WTC11 (cell line): ENCODE results near the gene CLEC3A. TPM values are rescaled to one million over a fixed set of nuclear protein-coding genes. Genes with fewer than 3 reads are reported as not detected.

Experiments used
- ATAC-seq: fragments of 200-7000 bp; cut with Tn5 transposase; 2 replicates; pipeline ENCODE4 v1.10.0; 2021; ENCODE audit warnings: mild to moderate bottlenecking, moderate library complexity
- CTCF ChIA-PET: fragments of 300-600 bp; sonication (Branson Sonifier 250); formaldehyde crosslinking; loops from one replicate; lab custom pipeline; 2021; ENCODE audit warnings: antibody characterized with exemption; lab: Charles Lee
- POLR2A ChIA-PET: fragments of 350-600 bp; sonication (Branson Sonifier 250); formaldehyde crosslinking; loops from one replicate; lab custom pipeline; 2021; ENCODE audit warnings: antibody characterized with exemption; lab: Charles Lee
- DNase-seq: peaks from one replicate; pipeline ENCODE4 v3.0.0; 2021; ENCODE audit warnings: low spot score
- H3K27ac Mint-ChIP-seq: 2 replicates; pipeline ENCODE4 v1.8.0; 2021; ENCODE audit warnings: mixed read lengths
- H3K27me3 Mint-ChIP-seq: 2 replicates; pipeline ENCODE4 v1.8.0; 2021; ENCODE audit warnings: low read depth, mild to moderate bottlenecking, moderate library complexity, mixed read lengths
- H3K36me3 Mint-ChIP-seq: 2 replicates; pipeline ENCODE4 v1.8.0; 2021; ENCODE audit warnings: mixed read lengths
- H3K4me1 Mint-ChIP-seq: 2 replicates; pipeline ENCODE4 v1.8.0; 2022; ENCODE audit warnings: mixed read lengths
- H3K4me3 Mint-ChIP-seq: 2 replicates; pipeline ENCODE4 v1.8.0; 2021; ENCODE audit warnings: mild to moderate bottlenecking, moderate library complexity, mixed read lengths
- H3K9me3 Mint-ChIP-seq: 2 replicates; pipeline ENCODE4 v1.8.0; 2021; ENCODE audit warnings: mixed read lengths
- FOXP1 ChIP-seq: sonication (generic); formaldehyde crosslinking; IDR thresholded peaks from 2 replicates; pipeline ENCODE4 v1.8.0; 2022; ENCODE audit warnings: missing genetic modification reagents, mild to moderate bottlenecking, moderate library complexity, borderline replicate concordance
- GRHL2 ChIP-seq: fragments of 250-450 bp; sonication (Bioruptor Pico); IDR thresholded peaks from 2 replicates; pipeline ENCODE4 v1.8.0; 2022; ENCODE audit warnings: mild to moderate bottlenecking, moderate library complexity; ENCODE audit not compliant: insufficient replicate concordance, severe bottlenecking
- NFYB ChIP-seq: sonication (generic); formaldehyde crosslinking; conservative IDR thresholded peaks from 2 replicates; pipeline ENCODE4 v1.8.0; 2022; ENCODE audit warnings: low read depth, missing genetic modification reagents
- NR3C1 ChIP-seq: sonication (generic); formaldehyde crosslinking; conservative IDR thresholded peaks from 2 replicates; pipeline ENCODE4 v1.8.1; 2023; ENCODE audit warnings: low read depth, mild to moderate bottlenecking, missing genetic modification reagents
- PRRX2 ChIP-seq: fragments of 250-450 bp; sonication (Bioruptor Pico); IDR thresholded peaks from 2 replicates; pipeline ENCODE4 v1.8.0; 2021; ENCODE audit warnings: mild to moderate bottlenecking
- ZNF263 ChIP-seq: sonication (generic); formaldehyde crosslinking; IDR thresholded peaks from 2 replicates; pipeline ENCODE4 v1.8.1; 2022; ENCODE audit warnings: low read depth, mild to moderate bottlenecking, moderate library complexity, missing genetic modification reagents
- total RNA-seq: library from RNA; stranded (reverse); gene quantifications from 3 replicates; pipeline ENCODE4 v1.2.3, GENCODE V29; 2021
- TF ChIP-seq, protein P1 (sequence below): sonication (generic); formaldehyde crosslinking; IDR thresholded peaks from 2 replicates; pipeline ENCODE4 v1.8.1; 2022; ENCODE audit warnings: low read depth, missing genetic modification reagents, borderline replicate concordance
- TF ChIP-seq, protein P2 (sequence below): sonication (generic); formaldehyde crosslinking; IDR thresholded peaks from 2 replicates; pipeline ENCODE4 v1.8.0; 2023; ENCODE audit warnings: missing genetic modification reagents, mild to moderate bottlenecking, borderline replicate concordance
- TF ChIP-seq, protein P3 (sequence below): sonication (generic); formaldehyde crosslinking; IDR thresholded peaks from 2 replicates; pipeline ENCODE4 v1.8.1; 2022; ENCODE audit warnings: mild to moderate bottlenecking, moderate library complexity, missing genetic modification reagents
- TF ChIP-seq, protein P4 (sequence below): sonication (generic); formaldehyde crosslinking; IDR thresholded peaks from 2 replicates; pipeline ENCODE4 v1.8.1; 2023; ENCODE audit warnings: mild to moderate bottlenecking, missing genetic modification reagents, moderate library complexity
- TF ChIP-seq, protein P5 (sequence below): sonication (generic); formaldehyde crosslinking; IDR thresholded peaks from 2 replicates; pipeline ENCODE4 v1.8.1; 2022; ENCODE audit warnings: mild to moderate bottlenecking, missing genetic modification reagents, moderate library complexity, borderline replicate concordance
- TF ChIP-seq, protein P6 (sequence below): fragments of 200-600 bp; IDR thresholded peaks from 2 replicates; pipeline ENCODE4 v1.8.0; 2022; ENCODE audit warnings: antibody characterized with exemption
- TF ChIP-seq, protein P7 (sequence below): sonication (generic); formaldehyde crosslinking; IDR thresholded peaks from 2 replicates; pipeline ENCODE4 v1.8.1; 2022; ENCODE audit warnings: missing genetic modification reagents, borderline replicate concordance
- TF ChIP-seq, protein P8 (sequence below): sonication (generic); formaldehyde crosslinking; IDR thresholded peaks from 2 replicates; pipeline ENCODE4 v1.8.0; 2022; ENCODE audit warnings: mild to moderate bottlenecking, missing genetic modification reagents
- TF ChIP-seq, protein P9 (sequence below): sonication (generic); formaldehyde crosslinking; IDR thresholded peaks from 2 replicates; pipeline ENCODE4 v1.8.1; 2023; ENCODE audit warnings: mild to moderate bottlenecking, moderate library complexity, missing genetic modification reagents
- TF ChIP-seq, protein P10 (sequence below): sonication (generic); formaldehyde crosslinking; IDR thresholded peaks from 2 replicates; pipeline ENCODE4 v1.8.1; 2023; ENCODE audit warnings: mild to moderate bottlenecking, missing genetic modification reagents, moderate library complexity

Gene CLEC3A
- total RNA-seq, 1 experiment from 2014 or later: not detected

DNA sequence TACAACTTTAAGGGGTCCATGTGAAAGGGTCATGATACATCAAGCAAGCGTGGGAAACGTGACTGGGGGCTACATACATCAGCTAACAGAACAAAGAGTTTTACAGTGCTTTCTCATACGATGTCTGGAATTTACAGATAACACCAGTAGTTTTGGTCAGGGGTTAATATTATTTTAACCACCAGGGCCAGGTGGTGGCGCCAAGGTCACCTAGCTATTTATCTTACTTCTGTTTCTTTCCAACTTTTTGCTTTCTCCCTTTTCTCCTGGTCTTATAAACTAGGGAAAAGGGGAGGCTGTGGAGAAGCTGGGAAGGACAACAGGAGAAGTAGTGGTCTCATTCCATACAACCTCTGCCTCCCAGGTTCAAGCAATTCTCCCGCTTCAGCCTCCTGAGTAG is 37.9 kb downstream of the CLEC3A start:
- ChIA-PET POLR2A (no interaction called here), CTCF (interaction anchor here (1.0 to 1.2 kb wide), 2 partner anchors 15 to 93 kb away, joined by 3 to 5 read pairs; no protein-coding TSS in a partner anchor)
- TF ChIP-seq, protein P1, sequence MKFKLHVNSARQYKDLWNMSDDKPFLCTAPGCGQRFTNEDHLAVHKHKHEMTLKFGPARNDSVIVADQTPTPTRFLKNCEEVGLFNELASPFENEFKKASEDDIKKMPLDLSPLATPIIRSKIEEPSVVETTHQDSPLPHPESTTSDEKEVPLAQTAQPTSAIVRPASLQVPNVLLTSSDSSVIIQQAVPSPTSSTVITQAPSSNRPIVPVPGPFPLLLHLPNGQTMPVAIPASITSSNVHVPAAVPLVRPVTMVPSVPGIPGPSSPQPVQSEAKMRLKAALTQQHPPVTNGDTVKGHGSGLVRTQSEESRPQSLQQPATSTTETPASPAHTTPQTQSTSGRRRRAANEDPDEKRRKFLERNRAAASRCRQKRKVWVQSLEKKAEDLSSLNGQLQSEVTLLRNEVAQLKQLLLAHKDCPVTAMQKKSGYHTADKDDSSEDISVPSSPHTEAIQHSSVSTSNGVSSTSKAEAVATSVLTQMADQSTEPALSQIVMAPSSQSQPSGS (CRISPR knock-in tag): no peak
- TF ChIP-seq, protein P2, sequence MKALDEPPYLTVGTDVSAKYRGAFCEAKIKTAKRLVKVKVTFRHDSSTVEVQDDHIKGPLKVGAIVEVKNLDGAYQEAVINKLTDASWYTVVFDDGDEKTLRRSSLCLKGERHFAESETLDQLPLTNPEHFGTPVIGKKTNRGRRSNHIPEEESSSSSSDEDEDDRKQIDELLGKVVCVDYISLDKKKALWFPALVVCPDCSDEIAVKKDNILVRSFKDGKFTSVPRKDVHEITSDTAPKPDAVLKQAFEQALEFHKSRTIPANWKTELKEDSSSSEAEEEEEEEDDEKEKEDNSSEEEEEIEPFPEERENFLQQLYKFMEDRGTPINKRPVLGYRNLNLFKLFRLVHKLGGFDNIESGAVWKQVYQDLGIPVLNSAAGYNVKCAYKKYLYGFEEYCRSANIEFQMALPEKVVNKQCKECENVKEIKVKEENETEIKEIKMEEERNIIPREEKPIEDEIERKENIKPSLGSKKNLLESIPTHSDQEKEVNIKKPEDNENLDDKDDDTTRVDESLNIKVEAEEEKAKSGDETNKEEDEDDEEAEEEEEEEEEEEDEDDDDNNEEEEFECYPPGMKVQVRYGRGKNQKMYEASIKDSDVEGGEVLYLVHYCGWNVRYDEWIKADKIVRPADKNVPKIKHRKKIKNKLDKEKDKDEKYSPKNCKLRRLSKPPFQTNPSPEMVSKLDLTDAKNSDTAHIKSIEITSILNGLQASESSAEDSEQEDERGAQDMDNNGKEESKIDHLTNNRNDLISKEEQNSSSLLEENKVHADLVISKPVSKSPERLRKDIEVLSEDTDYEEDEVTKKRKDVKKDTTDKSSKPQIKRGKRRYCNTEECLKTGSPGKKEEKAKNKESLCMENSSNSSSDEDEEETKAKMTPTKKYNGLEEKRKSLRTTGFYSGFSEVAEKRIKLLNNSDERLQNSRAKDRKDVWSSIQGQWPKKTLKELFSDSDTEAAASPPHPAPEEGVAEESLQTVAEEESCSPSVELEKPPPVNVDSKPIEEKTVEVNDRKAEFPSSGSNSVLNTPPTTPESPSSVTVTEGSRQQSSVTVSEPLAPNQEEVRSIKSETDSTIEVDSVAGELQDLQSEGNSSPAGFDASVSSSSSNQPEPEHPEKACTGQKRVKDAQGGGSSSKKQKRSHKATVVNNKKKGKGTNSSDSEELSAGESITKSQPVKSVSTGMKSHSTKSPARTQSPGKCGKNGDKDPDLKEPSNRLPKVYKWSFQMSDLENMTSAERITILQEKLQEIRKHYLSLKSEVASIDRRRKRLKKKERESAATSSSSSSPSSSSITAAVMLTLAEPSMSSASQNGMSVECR (CRISPR knock-in tag): no peak
- TF ChIP-seq, protein P3, sequence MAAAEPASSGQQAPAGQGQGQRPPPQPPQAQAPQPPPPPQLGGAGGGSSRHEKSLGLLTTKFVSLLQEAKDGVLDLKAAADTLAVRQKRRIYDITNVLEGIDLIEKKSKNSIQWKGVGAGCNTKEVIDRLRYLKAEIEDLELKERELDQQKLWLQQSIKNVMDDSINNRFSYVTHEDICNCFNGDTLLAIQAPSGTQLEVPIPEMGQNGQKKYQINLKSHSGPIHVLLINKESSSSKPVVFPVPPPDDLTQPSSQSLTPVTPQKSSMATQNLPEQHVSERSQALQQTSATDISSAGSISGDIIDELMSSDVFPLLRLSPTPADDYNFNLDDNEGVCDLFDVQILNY (CRISPR knock-in tag): no peak
- no peak for TF ChIP-seq NFYB (CRISPR knock-in tag)
- no peak for TF ChIP-seq ZNF263 (CRISPR knock-in tag)
- TF ChIP-seq, protein P4, sequence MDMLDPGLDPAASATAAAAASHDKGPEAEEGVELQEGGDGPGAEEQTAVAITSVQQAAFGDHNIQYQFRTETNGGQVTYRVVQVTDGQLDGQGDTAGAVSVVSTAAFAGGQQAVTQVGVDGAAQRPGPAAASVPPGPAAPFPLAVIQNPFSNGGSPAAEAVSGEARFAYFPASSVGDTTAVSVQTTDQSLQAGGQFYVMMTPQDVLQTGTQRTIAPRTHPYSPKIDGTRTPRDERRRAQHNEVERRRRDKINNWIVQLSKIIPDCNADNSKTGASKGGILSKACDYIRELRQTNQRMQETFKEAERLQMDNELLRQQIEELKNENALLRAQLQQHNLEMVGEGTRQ: no peak
- no peak for TF ChIP-seq NR3C1 (CRISPR knock-in tag)
- H3K27ac Mint-ChIP-seq: no peak overlapping the region
- ATAC-seq: no peak
- no peaks in the 10 kb centered on the region for H3K4me1 Mint-ChIP-seq
- no peaks in the 10 kb centered on the region for H3K9me3 Mint-ChIP-seq
- no peaks in the 10 kb centered on the region for H3K36me3 Mint-ChIP-seq
- no peak overlapping the region for H3K4me3 Mint-ChIP-seq
- DNase-seq: no peak
- peaks cover 98% of the 10 kb centered on the region for H3K27me3 Mint-ChIP-seq

DNA sequence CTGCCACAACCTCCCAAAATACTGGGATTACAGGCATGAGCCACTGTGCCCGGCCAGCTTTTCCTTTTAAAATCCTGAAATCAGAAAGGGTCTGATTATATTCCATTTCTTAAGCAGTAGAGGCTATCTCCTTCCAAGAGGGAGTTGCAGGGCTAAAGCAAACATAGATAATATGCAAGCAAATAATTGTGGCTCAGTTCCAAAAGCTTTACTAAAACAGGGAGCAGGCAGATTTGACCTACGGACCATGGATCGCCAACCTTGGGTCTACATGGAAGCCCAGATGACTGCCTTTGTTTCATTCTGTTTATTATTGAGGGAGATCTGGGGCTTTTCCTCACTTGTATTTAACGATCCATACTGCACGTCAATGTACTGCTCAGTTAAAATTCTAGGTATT is 38.5 kb downstream of the CLEC3A start:
- ChIA-PET POLR2A (no interaction called here), CTCF (interaction anchor here (1.2 kb wide), 1 partner anchor 15 kb away, joined by 5 read pairs; no protein-coding TSS in a partner anchor)
- no peak for DNase-seq
- no peaks in the 10 kb centered on the region for H3K36me3 Mint-ChIP-seq
- no peak overlapping the region for H3K4me3 Mint-ChIP-seq
- ATAC-seq: no peak
- H3K4me1 Mint-ChIP-seq: no peaks in the 10 kb centered on the region
- no peaks in the 10 kb centered on the region for H3K9me3 Mint-ChIP-seq
- H3K27ac Mint-ChIP-seq: no peak overlapping the region
- H3K27me3 Mint-ChIP-seq: peaks cover 98% of the 10 kb centered on the region
- TF ChIP-seq PRRX2 (CRISPR knock-in tag) (no peak), GRHL2 (CRISPR knock-in tag) (no peak), FOXP1 (CRISPR knock-in tag) (no peak)
- TF ChIP-seq, protein P5, sequence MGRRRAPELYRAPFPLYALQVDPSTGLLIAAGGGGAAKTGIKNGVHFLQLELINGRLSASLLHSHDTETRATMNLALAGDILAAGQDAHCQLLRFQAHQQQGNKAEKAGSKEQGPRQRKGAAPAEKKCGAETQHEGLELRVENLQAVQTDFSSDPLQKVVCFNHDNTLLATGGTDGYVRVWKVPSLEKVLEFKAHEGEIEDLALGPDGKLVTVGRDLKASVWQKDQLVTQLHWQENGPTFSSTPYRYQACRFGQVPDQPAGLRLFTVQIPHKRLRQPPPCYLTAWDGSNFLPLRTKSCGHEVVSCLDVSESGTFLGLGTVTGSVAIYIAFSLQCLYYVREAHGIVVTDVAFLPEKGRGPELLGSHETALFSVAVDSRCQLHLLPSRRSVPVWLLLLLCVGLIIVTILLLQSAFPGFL (CRISPR knock-in tag): no peak
- TF ChIP-seq, protein P6, sequence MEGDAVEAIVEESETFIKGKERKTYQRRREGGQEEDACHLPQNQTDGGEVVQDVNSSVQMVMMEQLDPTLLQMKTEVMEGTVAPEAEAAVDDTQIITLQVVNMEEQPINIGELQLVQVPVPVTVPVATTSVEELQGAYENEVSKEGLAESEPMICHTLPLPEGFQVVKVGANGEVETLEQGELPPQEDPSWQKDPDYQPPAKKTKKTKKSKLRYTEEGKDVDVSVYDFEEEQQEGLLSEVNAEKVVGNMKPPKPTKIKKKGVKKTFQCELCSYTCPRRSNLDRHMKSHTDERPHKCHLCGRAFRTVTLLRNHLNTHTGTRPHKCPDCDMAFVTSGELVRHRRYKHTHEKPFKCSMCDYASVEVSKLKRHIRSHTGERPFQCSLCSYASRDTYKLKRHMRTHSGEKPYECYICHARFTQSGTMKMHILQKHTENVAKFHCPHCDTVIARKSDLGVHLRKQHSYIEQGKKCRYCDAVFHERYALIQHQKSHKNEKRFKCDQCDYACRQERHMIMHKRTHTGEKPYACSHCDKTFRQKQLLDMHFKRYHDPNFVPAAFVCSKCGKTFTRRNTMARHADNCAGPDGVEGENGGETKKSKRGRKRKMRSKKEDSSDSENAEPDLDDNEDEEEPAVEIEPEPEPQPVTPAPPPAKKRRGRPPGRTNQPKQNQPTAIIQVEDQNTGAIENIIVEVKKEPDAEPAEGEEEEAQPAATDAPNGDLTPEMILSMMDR: no peak
- TF ChIP-seq, protein P7, sequence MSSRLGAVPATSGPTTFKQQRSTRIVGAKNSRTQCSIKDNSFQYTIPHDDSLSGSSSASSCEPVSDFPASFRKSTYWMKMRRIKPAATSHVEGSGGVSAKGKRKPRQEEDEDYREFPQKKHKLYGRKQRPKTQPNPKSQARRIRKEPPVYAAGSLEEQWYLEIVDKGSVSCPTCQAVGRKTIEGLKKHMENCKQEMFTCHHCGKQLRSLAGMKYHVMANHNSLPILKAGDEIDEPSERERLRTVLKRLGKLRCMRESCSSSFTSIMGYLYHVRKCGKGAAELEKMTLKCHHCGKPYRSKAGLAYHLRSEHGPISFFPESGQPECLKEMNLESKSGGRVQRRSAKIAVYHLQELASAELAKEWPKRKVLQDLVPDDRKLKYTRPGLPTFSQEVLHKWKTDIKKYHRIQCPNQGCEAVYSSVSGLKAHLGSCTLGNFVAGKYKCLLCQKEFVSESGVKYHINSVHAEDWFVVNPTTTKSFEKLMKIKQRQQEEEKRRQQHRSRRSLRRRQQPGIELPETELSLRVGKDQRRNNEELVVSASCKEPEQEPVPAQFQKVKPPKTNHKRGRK (CRISPR knock-in tag): no peak
- TF ChIP-seq, protein P8, sequence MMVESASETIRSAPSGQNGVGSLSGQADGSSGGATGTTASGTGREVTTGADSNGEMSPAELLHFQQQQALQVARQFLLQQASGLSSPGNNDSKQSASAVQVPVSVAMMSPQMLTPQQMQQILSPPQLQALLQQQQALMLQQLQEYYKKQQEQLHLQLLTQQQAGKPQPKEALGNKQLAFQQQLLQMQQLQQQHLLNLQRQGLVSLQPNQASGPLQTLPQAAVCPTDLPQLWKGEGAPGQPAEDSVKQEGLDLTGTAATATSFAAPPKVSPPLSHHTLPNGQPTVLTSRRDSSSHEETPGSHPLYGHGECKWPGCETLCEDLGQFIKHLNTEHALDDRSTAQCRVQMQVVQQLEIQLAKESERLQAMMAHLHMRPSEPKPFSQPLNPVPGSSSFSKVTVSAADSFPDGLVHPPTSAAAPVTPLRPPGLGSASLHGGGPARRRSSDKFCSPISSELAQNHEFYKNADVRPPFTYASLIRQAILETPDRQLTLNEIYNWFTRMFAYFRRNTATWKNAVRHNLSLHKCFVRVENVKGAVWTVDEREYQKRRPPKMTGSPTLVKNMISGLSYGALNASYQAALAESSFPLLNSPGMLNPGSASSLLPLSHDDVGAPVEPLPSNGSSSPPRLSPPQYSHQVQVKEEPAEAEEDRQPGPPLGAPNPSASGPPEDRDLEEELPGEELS (CRISPR knock-in tag): no peak
- TF ChIP-seq, protein P9, sequence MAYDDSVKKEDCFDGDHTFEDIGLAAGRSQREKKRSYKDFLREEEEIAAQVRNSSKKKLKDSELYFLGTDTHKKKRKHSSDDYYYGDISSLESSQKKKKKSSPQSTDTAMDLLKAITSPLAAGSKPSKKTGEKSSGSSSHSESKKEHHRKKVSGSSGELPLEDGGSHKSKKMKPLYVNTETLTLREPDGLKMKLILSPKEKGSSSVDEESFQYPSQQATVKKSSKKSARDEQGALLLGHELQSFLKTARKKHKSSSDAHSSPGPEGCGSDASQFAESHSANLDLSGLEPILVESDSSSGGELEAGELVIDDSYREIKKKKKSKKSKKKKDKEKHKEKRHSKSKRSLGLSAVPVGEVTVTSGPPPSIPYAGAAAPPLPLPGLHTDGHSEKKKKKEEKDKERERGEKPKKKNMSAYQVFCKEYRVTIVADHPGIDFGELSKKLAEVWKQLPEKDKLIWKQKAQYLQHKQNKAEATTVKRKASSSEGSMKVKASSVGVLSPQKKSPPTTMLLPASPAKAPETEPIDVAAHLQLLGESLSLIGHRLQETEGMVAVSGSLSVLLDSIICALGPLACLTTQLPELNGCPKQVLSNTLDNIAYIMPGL (CRISPR knock-in tag): no peak
- TF ChIP-seq, protein P10, sequence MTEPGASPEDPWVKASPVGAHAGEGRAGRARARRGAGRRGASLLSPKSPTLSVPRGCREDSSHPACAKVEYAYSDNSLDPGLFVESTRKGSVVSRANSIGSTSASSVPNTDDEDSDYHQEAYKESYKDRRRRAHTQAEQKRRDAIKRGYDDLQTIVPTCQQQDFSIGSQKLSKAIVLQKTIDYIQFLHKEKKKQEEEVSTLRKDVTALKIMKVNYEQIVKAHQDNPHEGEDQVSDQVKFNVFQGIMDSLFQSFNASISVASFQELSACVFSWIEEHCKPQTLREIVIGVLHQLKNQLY: no peak
